ENCODE results near the gene PRR19.
A peak's percentile ranks its signal among the peaks of the same experiment; 100 is the strongest.

The PRR19 gene

DNA sequence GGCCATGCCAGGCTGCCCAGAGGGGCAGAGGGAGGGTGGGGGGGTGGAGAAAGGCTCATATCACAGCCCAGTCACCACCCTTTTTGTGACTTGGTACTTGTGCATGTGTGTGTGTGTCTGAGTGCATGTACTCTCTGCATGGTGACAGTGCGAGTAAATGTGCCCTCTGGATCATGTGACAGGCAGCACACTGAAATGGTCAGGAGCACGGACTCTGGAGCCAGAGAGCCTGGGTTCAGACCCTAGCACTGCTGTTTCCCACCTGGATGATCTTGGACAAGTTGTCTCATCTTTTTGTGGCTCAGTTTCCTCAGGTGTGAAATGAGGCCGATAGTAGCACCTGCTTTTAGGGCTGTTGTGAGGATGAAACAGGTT is 30.9 kb upstream of the PRR19 start:
- DNase-seq = no peak

DNA sequence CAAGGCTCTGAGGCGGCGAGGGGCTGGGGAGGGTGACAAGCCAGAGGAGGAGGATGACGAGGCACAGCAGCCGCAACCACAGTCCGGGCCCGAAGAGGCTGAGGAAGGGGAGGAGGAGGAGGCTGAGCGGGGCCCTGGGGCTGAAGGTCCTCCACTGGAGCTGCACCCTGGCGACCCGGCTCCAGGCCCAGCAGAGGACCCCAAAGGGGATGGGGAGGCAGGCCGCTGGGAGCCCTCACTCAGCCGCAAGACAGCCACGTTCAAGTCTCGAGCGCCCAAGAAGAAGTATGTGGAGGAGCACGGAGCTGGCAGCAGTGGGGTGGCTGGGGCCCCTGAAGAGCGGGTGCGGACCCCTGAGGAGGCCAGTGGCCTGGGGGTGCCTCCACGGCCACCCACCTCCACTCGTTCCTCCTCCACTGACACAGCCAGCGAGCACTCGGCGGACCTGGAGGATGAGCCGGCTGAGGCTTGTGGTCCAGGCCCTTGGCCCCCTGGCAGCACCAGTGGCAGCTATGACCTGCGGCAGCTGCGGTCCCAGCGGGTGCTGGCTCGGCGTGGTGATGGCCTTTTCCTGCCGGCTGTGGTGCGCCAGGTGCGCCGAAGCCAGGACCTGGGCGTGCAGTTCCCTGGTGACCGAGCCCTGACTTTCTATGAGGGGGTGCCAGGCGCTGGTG is 29.9 kb upstream of the PRR19 start:
- DNase-seq = no peak

DNA sequence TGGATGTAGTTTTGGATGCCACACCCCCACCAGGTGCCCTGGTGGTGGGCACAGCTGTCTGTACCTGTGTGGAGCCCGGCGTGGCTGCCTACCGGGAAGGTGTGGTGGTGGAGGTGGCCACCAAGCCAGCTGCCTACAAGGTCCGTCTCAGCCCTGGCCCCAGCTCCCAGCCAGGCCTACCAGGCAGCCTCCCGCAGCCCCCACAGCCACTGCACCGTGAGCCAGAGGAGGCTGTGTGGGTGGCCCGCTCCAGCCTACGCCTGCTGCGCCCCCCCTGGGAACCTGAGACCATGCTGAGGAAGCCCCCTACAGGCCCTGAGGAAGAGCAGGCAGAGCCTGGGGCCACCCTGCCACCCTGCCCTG is 29.4 kb upstream of the PRR19 start:
- DNase-seq = no peak

DNA sequence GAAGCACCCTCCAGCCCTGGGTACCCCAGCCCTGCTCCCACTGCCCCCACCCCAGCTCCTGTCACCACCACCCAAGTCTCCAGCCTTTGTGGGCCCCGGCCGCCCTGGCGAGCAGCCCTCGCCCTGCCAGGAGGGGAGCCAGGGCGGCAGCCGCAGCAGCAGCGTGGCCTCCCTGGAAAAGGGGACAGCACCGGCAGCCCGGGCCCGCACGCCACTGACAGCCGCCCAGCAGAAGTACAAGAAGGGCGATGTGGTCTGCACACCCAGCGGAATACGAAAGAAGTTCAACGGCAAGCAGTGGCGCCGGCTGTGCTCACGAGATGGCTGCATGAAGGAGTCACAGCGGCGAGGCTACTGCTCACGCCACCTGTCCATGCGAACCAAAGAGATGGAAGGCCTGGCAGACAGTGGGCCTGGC is 28.9 kb upstream of the PRR19 start:
- DNase-seq = no peak

DNA sequence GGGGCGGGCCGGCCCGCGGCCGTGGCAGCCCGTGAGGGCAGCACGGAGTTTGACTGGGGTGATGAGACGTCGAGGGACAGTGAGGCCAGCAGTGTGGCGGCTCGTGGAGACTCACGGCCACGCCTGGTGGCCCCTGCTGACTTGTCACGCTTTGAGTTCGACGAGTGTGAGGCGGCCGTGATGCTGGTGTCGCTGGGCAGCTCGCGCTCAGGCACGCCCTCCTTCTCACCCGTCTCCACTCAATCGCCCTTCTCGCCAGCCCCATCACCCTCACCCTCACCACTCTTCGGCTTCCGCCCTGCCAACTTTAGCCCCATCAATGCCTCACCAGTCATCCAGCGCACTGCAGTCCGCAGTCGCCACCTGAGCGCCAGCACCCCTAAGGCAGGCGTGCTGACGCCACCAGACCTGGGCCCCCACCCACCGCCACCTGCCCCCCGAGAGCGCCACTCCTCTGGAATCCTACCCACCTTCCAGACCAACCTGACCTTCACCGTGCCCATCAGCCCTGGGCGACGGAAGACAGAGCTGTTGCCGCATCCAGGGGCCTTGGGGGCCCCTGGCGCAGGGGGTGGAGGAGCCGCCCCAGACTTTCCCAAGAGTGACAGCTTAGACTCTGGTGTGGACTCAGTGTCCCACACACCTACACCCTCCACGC is 28.4 kb upstream of the PRR19 start:
- DNase-seq = no peak

DNA sequence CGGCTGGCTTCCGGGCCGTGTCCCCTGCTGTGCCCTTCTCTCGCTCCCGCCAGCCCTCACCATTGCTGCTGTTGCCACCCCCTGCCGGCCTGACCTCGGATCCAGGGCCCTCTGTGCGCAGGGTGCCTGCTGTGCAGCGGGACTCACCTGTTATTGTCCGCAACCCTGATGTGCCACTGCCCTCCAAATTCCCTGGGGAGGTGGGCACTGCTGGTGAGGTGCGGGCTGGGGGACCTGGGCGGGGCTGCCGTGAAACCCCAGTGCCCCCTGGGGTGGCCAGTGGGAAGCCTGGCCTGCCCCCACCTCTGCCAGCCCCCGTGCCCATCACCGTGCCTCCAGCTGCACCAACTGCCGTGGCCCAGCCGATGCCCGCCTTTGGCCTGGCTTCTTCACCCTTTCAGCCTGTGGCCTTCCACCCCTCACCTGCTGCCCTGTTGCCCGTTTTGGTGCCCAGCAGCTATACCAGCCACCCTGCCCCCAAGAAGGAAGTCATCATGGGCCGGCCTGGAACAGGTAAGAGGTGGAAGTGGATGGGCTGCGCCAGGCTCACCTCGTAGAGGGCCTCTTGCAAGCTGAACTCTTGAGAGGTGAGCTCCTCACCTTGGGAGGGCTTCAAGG is 27.8 kb upstream of the PRR19 start:
- no peak for DNase-seq

DNA sequence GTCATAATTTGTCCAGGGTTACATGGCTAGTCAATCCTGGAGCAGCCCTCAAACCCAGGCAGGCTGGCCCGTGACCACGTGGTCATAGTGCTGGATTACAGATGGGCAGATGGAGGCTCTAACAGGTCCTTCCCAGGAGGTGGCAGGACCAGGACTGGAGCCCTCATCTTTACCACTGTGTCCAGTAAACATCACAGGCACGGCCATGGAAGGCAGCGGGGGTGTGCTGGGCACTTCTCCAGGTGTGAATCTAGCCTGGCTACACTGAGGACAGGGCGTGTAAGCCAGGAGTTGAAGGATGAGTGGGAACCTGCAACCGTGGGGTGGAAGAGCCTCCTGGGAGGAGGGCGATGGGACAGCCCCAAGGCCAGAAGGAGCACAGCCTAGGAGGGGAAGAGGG is 26.8 kb upstream of the PRR19 start:
- DNase-seq = no peak

DNA sequence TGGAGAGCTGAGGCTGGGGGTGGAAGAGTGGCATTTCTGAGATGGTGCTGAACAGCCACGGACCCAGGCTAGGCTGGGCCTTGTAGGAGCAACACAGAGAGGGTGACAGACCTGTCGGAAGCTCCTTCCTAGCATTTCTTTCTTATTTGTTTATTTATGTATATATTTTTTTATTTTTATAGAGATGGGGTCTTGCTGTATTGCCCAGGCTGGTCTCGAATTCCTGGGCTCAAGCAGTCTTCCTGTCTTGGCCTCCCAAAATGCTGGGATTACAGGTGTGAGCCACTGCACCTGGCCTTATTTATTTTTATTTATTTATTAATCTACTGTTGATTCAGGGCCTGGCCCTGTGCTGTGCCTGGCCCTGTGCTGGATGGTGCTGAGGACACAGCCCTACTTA is 26.4 kb upstream of the PRR19 start:
- DNase-seq = no peak

DNA sequence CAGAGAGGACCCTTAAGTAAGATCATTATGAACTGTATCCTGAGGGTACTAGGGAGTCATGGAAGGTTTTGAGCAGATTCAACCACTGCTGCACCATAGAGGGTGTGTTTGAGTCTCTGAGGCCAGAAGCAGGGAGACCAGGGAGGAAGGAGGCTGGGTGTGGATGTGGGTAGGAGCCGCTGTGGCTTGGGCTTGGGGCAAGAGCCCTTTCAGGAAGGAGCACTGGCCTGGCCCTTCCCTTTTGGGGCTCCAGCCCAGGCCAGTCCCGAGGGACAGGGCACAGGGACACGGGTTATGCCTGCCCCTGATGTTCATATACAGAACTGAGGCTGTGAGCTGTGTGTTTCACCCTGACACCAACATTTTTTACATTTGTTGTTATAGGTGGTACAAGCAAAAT is 25.6 kb upstream of the PRR19 start:
- peak in 1 of 5 experiments; percentile 39 for DNase-seq

DNA sequence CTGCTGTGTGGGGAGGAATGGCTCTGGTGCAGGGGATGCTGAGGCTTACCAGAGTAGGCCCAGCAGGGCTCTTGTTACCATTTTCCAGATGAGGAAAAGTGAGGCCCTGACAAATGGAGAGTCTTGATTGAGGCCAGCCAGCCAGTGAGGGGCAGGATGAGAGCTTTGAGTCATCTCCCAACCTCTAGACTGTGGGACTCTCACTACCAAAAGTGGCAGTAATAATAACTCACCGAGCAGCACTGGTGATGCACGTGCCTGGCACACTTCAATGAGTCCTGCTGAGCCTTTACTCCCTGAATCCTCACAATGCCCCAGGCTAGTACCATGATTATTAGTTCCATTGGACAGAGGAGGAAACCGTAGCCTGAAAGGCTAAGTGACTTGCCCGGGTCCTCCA is 25.1 kb upstream of the PRR19 start:
- peak in 1 of 5 experiments; percentile 65 for DNase-seq

DNA sequence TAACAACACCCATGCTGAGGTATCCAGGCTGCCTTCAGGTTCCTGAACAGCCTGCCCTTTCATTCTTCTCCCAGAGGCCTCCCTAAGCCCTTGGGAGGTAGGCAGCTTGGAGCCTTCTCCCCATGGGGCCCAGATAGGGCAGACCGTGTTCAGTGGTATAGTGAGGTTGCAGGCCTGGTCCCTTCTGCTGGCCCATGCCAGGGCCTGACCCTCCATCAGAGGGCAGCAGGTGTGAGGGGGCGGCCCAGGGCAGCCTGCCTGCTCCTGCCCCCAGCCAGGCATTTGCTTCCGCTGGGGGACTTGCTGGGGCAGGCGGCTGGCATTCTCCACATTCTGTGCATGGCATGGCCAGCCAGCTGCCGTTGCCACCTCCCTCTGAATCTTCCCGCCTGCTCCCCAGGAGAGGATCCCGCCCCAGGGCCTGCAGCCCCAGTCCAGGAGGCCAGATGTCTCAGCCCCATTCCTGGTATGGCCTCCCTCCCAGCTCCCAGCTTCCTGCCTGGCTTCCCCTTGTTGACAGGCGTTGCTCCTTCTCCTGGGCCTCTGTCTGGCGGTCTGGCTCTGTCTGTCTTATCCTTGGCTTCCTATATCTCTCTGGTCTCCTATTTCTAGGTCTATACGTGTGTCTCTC is 24.0 kb upstream of the PRR19 start:
- DNase-seq = no peak

DNA sequence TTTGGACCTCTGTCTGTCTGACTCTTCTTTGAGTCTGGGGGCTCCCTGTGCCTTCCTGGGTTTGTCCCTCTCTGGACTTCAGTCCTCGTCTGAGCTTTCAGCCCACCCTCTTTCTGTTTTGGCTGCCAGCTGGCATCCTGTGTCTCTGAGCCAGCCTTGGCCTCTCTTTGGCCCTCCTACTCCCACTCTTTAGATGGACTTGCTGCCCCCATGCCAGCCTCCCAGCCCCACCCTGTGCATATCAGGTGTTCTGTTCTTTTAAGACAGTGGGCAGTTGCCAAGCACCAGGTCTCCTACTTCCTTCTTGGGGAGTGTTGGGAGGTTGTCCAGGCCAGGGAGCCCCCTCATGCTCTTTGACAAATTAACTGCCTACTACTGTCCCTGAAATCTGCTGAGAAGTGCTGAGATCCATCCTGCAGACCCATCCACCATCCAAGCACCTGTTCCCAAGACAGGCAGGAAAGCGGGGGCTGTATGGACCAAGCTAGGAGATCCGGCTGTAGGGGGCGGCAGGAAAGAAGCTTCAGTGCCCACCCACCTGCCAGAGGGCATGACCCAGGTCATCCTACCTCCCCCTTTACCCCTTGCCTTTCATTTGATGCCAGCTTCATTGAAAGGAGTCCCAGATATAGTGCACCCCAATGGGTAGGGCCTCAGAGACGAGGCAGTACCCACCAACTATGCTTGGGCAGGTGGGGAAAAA is 23.3 kb upstream of the PRR19 start:
- no peak for DNase-seq

DNA sequence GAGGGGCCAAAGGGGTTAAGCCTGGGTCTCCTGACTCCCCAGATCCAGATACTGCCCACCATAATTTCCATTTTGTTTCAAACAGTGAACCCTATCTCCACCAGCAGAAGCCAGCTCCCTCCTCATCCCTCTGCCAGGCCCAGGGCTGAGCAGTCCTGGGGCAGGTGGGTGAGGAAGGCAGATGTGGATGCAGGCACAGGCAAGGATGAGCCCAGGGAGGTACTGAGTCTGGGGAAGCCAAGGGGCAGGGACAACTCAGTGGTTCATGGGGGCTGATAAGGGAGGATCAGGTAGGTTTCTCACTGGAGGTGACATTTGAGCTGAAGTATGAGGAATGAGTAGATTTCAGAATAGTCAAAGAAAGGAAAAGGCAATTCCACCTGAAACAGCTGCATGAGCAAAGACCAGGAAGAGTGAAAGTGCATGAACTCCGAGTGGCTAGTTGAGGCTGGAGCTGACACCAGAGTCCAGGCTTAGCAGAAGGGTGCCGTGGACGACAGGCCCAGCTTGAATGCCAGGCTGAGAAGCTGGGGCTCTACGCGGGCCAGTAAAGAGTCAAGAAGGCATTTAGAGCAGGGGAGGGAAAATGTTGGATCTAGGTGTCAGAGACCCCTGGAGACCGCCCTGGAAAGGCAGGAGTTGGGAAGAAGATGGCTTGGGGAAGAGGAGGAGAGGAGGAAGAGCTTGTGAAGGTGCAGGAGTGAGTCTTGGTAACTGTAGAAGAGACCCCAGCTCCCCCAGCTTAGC is 22.6 kb upstream of the PRR19 start:
- no peak for DNase-seq

DNA sequence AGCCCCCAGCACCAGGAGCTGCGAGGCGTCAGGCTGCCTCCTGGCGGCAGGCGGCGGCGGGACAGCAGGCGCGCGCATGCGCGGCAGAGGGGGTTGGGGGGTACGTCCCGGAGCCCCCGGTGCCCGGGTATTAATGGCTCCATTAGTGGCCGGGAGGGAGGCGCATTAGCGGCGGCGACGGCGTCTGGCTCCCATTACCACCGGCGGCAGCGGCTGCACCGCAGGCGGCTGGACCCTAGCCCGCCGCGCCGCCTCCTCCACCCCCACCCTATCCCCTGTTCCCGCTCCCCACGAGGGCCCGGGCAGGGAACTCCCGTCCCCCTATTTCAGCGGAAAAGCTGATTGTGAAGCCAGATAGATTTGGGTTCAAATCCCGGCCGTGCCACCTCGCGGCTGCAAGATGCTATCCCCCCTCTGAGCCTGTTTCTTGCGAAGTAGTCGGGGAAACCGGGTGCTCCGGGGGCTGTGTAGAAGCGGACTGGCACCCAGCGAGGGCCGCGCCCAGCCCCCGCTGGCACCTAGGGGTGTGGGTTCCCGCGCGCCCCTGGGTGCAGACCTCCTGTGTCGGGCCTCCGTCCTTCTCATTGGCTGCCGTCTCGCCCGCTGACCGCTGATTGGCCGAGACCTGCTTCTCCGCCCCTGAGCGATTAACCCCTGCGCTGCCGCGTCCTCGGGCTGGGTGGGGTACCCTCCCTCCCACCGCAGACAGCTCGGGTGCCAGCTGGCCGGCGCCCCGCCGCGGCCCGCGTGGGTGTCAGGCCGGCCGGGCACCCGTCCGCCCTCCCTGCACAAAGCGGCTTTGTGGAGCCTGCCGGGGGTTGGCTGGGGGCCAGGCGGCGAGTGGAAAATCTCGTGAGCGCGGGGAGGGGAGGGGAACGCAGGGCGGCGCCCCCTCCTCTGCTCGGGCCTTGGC is 21.8 kb upstream of the PRR19 start:
- DNase-seq = peak; percentile 76 to 96 (median 78)

DNA sequence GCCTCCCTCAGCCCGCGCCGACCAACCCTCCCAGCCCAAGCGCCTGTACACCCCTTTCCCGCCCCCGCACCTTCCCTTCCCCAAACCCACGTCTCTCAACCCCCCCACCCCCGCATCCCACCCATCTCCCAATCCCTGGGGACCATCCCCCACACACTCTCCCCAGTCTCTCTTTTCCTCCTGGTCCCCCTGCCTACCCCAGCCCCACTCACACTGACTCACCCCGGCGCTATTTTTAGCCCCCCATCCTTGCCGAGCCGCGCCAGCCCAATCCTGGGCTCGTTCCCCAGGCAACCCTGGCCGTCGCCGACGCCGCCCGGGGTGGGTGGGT is 21.2 kb upstream of the PRR19 start:
- DNase-seq = no peak

DNA sequence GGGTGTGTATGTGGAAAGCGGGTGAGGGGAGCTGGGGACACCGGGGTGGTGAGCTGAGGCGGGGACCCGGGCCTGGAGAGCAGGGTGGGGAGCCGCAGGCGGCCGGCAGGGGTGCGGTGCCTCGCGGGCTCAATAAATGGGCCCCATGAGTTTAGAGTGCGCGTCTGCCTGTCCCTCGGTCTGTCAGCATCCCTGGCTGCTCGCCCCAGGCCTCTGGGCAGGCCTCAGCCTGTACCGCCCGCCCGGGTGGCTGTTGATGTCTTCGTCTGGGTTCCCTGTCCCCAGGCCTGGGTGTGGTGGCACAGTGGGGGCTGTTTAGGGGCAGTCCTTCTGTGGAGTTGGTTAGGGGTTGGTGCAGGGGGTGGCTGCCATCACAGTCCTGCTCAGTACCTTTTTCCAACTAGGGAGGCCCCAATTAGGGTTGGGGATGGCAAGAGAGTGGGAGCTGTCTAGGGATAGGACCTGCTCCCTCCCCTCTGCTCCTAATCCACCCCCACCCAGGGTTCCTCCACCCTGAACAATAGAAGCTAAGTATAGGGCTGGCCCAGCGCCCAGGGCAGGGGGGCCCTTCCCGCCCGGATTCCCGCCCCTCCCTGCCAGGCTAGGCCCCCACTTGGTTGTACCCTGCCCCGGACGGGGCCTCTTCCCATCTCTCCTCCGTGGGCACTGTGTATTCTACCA is 20.6 kb upstream of the PRR19 start:
- DNase-seq = peak in 1 of 5 experiments; percentile 39

DNA sequence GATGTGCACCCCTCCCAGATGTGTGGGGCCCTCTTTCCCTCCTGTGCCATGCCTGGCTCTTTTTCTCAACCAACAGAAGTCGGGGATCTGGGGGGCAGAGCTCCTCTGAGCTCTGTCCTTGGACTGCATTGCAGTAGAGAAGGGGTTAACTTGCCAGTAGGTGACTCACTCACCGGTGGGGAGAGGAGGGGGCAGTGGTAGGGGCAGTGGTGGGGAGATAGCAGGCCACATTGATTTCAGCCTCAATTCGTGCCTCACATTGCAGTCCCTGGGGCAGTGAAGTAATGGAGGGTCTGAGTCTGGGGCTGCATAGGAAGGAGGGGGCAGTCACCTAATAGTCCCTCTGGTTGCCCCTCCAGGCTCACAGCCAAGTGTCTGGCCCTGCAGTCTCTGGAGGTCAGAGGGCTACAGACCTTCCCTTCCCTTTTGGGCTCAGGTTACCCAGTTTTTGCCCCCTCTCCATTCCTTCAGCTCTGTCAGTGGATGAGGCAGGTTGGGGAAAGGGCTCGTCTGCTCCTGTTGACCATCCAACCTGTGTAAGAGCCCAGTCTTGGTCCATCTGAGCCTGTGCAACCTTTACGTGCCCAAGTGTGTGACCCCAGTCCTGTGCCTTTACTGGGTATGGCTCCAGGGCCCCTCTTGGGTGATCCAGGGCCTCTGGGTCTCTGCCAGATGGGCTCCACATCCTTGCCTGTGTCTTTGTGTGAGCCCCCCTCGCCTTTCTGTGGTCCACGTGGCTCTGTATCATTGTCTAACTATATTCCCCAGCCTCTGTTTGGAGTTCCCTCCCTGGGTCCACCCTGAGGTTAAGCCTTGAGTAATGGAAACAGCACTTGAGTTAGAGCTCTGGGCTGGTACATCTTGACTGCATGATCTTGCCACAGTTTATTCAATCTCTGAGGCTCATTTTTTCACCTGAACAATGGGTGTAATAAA is 19.8 kb upstream of the PRR19 start:
- DNase-seq = peak in 1 of 5 experiments; percentile 25

DNA sequence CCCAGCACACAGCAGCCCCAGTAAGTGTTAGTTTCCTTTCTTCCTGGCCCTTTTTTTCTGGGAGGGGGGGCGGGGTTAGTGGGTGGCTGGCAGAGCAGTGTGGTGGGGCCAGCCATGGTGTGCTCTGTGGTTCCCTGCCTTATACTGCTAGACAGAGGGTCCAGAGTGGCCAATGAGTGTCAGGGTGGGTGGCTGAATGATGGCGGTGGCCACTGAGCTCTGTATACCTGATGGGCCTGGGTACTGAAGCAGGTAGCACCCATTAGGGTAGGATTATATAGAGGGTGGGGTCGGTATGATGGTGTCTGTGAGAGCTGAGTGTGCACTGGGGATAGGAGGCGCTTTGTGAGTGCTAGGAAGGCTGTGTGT is 19.1 kb upstream of the PRR19 start:
- peak in 1 of 5 experiments; percentile 27 for DNase-seq

DNA sequence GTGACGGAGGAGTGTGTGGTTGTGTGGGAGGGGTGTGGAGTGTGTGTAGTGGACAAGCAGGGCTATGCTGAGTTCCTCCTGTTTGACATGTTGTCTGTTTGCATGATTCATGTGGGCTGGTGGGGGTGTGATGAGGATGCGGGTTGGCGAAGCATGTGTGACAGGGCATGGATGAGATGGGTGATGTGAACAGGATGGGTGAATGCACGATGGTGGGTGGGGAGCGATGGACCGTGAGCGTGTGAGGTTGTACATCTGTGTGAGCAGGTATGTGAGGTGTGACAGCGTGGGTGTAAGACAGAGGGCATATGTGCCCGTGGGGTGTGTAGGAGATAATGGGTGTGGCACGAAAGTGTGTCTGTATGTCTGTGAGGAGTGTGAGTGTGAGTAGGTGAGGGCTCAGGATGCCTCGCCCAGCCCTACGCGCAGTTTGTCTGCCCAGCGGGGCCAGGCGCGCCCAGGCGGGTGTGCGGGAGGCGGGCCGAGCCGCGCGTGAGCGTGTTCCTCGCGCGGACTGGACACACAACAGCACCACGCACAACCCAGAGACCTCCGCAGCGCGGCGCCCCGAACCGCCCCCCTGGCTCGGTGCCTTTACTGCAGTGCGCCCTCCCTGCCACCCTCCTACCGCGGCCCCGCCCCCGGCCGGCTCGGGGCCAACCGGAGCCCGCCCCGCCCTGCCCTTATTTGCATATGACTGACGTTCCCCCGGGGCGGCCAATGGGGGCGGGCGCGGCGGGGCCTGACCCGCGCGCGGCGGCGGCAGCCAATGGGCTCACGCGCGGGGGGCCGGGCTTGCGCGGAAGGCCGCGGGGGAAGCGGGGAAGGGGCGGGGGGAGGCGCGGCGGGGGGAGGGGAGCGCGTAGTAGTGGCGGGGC is 18.5 kb upstream of the PRR19 start:
- DNase-seq = peak; percentile 93 to 98 (median 95)

Data from T-helper 2 cell (primary cell).